Cardiac septum (tissue), 1 donor: ENCODE data around the gene MEX3D. TPM values are rescaled to one million over a fixed set of nuclear protein-coding genes. Genes with fewer than 3 reads are reported as not detected.

ENCODE experiments used
- DNase-seq: peaks from one replicate; pipeline ENCODE4 v3.0.0-alpha.2; 2020; ENCODE audit warnings: low spot score
- intact Hi-C: fragments of 100-400 bp; cut with DNase I; formaldehyde crosslinking; loops from one replicate; pipeline ENCODE4 v1.14.0; 2022
- total RNA-seq: library from RNA; stranded (reverse); fragmentation: NEBNext Ultra II Directional; extraction: Animal tissue kit (Norgen Biotek cat#: 25700); gene quantifications from one replicate; pipeline ENCODE4 v1.2.1, GENCODE V29; 2021
- donor health status: DM: no; HTN: no; CAD: no.

Gene MEX3D
- total RNA-seq, 1 donor from 2014 or later: 8.3 TPM

DNA sequence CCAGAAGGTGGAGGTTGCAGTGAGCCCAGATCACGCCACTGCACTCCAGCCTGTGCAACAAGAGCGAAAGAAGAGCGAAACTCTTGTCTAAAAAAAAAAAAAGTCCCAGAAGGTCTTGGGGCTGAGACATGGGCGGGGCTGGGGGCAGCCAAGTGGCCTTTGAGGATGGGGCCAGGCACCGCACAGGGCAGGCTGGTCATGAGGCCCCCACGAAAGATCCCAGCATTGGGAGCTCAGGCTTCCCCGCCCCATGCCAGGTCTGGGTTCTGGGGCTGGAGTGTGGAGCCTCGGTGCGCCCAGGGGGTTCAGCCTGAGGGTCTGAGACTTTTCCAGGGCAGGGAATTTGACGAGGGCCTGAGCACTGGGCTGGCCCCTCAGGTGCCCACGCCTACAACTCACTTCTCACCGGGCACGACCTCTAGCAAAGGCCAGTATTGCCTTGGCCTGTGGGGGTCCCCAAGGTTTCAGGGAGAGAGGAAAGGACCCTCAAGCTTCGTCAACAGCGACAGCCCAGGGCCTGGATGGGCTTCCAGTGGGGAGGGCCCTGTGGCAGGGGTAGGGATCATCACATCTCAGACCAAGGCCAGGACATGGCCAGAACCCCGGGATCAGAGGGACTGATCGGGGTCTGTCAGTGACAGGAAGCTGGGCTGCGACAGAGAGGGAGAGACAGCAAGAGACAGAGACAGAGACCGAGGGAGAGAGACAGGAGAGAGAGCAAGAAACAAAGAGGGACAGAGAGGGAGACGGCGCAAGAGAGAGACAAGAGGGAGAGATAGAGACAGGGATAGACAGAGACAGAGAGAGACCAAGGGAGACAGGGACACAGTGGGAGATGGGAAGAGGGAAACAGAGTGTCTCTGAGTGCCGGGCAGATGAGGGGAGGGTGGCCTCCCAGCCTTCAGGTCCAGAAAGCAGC is 7.5 kb upstream of the MEX3D start:
- no peak for DNase-seq
- intact Hi-C loops: no loop called here

DNA sequence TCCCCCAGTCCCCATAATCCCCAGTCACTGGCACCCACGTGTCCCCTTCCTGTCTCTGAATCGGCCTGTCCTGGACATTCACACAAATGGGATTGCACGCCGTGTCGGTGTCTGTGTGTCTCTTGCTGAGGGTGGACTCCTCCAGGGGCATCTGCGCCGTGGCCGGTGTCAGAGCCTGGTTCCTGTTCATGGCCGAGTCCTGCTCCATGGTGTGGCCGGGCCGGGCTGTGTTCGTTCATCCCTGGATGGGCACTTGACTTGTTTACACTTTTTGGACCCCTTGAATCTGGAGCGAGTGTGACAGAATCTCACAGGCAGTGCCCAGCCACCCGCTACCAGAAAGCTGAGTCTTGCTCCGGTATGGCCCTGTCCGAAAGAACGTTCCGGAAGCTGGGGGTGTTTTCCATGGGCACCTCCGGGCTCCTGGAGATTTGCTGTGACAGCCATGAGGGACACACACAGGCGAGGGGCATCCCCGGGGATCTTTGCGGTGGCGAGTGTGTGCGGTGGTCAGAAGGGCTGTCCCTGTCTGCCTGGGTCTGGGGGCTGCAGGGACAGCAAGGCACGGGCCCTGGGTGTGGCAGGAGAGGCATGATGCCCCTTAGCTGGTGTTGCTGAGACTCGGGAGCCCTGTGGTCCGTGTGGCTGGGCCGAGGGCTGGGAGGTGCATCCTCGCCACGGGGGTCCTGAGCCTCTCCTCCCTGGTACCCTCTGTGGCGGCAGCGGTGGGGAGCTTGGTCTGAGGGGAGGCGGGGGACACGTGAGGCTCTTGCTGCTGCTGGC is 6.4 kb upstream of the MEX3D start:
- intact Hi-C loops: no loop called here
- no peak for DNase-seq

DNA sequence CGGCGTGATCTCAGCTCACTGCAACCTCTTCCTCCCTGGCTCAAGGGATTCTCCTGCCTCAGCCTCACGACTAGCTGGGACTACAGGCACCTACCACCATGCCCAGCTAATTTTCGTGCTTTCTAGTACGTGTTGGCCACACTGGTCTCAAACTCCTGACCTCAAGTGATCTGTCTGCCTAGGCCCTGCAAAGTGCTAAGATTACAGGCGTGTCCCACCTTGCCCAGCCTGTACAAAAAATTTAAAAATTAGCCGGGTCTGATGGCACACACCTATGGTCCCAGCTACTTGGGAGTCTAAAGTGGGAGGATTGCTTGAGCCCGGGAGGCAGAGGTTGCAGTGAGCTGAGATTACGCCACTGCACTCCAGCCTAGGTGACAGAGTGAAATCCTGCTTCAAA is 4.7 kb upstream of the MEX3D start:
- no peak for DNase-seq
- intact Hi-C loops: no loop called here

DNA sequence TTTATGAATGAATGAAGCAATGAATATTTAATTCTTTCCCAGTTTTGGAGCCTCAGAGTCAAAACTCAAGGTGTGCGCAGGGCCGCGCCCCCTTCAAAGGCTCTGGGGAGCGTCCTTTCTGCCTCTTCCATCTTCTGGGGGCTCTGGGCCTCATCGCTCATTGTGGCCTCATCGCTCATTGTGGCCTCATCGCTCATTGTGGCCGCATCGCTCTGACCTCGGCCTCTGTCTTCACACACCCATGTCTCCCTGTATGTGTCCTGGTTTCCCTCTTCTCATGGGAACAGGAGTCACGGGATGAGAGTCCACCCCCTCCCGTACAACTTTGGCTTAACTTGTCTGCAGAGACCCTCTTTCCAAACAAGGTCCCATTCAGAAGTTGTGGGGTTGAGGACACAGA is 3.2 kb upstream of the MEX3D start:
- no peak for DNase-seq

DNA sequence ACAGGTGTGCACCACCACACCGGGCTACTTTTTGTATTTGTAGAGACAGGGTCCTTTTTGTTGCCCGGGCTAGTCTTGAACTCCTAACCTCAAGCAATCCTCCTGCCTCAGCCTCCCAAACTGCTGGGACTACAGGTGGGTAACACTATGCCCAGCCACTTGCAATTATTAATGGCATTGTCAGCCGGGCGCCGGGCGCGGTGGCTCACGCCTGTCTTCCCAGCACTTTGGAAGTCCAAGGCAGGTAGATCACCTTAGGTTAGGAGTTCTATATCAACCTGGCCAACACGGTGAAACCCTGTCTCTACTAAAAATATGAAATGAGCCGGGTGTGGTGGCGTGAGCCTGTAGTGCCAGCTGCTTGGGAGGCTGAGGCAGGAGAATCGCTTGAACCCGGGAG is 2.7 kb upstream of the MEX3D start:
- intact Hi-C loops: no loop called here
- DNase-seq: no peak

More for the DNA sequence above, 3.2 kb upstream of the MEX3D start:
- intact Hi-C loops: no loop called here

DNA sequence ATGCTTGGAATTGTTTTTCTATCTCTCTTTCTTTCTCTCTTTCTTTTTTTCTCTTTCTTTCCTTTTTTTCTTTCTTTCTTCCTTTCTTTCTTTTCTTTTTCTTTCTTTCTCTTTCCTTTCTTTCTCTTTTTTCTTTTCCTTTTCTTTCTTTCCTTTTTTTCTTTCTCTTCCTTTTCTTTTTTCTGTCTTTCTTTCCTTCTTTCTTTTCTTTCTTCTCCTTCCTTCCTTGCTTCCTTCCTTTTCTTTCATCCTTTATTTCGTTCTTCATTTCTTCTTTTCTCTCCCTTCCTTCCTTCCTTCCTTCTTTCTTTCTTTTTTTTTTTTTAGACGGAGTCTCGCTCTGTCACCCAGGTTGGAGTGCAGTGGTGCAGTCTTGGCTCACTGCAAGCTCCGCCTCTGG is 1.9 kb upstream of the MEX3D start:
- intact Hi-C loops: no loop called here
- no peak for DNase-seq

DNA sequence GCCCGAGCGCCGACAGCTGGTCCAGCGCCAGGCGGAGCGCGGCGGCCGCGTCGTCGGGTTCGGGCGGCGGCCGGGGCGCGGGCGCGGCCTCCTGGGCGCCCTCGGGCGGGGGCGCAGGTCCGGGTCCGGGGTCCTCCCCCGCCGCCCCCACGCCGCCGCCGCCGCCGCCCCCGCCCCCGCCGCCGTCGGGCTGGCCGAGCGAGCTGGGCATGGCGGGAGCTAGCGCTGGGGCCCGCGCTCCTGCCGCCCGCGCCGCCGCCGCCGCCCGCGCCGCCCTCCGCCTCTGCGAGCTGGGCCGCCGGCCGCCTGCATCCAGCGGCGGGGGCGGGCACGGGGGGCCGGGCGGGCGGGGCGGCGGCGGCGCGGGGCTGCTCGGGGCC is 287 bp downstream of the MEX3D start:
- no peak for DNase-seq
- intact Hi-C loops: no loop called here

DNA sequence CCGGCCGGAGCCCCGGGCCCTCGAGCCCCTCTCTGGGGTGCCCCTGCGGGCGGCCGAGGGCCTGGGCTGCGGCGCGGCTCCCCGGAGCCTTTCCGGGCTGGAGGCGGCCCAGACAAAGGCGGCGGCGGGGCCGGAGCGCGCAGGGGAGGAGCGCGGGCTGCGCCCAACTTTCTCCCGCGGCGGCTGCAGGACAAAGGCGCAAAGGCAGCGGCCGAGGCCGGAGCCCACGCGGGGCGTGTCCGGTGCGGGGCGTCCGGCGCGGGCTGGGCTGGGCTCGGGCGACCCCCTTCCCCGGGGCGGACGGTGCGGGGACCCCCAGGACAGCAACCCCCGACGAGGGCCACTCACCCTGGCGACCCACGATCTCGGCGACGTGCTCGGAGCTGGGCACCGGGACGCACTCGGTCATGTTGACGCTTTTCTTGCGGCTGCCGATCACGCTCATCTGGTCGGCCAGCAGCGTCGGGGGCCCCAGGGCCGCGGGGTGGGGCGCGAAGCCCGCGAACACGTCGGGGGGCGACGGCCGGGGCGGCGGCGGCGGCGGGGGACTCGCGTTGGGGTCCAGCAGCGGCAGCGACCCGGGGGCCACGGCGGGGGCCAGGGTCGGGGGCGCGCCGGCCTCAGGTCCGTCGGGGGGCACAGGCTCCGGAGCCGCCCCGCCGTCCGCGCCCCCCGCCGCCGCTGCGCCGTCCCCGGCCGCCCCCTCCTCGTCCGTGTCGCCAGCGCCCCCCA is 843 bp downstream of the MEX3D start:
- no peak for DNase-seq
- intact Hi-C loops: no loop called here

DNA sequence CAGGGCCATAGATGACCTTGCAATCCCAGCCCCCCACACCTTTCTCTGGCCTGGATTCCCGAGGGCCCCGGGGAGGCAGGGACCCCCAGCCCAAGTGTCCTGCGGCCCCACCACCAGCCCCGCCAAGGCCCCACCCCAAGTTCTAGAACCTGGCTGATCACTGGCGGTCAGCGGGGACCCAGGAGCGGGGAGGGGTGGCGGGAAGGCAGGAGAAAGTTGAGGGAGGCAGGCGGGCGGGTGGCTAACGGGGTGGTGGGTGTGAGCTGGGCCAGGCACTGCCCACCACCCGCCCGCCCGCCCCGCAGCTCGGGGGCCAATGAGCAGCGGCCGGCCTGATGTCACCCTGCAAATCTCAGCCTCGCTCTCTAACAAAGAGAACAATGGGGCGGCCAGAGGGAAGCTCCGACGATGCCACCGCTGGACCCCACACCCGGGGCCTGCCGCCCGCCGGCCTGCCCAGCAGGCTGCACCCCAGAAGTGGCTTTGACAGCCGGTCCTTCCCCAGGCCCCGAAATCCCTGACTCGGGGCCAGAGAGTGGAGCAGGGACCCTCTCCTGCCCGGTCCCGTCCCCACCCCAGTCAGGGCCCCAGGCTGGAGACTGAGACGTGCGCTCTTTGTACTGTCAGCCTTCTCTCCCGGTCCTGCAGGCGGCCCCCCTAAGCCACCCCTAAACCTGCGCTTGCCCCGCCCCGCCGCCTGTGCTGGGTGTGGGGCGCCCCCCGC is 1.6 kb downstream of the MEX3D start:
- intact Hi-C loops: no loop called here
- no peak for DNase-seq

DNA sequence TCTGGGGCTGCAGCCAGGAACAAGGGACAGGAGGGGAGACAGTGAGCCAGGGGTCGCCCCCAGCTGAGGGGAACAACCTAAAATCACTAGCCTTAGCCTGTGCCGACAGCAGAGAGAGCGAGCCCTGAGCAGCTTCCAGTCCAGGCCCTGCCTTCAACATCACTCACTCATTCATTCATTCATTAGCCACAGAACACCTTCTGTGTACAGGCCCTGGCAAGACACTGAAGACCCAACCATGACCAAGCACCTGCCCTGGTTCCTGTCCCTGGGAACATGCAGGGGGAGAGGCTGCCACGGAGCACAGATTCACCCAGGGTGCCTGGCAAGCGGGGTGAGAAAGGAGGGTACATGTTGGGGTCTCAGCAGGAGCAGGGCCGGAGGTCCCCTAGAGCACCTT is 4.9 kb downstream of the MEX3D start:
- intact Hi-C loops: no loop called here
- DNase-seq: no peak

DNA sequence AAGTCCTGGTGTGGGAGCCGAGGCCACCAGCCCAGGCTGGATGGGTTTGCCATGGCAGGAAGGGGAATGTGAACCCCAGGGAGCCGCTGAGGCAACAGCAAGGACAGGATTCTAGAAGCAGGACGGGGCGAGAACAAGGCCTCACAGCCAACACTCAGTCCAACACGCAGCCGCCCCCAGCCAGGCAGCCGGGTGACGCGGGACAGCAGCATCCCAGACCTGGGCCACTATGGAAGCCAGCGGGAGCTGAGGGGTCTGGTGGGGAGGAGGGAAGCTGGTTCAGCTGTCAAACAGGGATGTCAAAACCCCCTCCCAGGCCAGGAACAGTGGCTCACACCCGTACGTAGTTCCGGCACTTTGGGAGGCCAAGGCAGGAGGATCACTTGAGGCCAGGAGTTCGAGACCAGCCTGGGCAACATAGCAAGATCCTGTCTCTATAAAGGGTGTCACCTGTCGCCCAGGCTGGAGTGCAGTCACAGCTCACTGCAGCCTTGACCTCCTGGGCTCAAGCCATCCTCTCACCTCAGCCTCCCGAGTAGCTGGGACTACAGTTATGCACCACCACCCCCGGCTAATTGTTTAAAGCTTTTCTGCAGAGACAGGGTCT is 6.8 kb downstream of the MEX3D start:
- intact Hi-C loops: no loop called here
- no peak for DNase-seq

DNA sequence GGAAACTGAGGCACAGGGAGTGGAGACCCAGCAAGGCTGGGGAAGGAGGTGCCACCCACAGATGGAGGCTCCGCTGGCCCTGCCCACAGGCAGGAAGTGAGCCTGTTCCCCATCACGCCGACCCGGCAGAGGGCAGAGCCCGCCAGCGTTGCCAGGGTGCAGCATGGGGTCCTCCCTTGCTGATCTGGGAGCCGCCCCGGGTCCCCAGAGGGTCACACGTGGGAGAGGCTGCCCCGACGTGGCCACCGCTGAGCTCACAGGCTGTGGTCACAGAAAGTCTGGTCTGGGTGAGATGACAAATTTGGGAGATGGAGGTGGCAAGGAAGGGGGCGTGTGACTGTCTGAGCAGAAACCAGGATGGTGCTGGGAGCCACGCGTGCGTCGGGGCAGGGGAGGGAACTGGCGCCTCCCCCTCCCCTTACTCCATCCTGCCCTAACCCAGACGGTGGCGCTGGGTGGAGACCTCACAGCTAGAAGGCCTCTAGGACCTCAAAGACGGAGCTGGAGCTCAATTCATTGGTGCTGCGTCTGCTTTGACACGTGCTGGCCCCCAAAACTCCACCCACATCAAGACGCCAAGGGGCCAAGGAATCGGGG is 7.7 kb downstream of the MEX3D start:
- no peak for DNase-seq
- intact Hi-C loops: no loop called here

DNA sequence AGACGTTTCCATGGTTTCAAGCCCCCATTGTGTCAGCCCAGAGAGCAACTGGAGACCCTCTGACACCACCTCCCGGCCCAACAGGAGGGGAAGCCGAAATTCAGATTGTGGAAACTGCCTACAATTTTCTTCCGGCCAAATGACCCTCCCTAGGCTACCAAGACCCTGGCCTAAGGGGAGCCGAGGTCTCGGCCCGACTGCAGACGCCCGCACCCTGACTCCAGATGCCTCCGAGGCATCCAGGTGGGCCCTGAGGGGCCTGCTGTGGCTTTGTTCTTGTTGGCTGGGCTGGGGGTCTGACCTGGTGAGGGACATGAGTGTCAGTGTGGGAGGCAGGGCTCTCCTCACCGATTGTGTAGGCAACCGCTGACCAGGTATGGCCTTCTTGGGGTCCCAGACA is 9.6 kb downstream of the MEX3D start:
- DNase-seq: no peak
- intact Hi-C loops: no loop called here

DNA sequence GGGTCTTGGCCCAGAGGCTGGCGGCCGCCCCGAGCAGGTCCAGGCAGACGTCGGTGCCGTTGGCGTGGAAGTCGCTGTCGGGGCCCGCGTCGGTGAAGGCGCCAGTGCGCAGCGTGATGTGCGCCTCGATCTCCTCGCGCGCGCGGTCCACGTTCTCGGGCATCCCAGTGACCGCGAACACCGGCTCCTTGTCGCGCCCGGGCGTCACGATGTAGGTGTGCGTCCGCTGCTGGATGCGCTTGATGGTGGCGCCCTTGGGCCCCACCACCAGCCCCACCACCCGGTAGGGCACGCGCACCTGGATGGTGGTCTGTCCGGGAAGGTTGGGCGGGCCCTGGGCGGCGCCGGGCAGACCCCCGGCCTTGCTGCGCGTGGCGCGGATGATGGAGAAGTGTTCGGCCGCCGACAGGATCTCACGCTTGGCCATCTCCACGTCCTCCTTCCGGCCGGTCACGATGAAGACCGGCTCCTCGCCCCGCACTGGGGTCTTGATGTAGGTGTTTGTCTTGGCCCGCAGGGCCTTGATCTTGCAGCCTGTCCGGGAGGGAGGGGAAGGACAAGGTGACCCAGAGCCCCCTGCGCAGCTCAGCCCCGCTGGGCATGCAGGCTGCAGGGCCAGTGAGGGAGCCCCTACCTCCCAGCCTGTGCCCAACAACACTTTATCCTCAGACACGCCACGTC is 11.6 kb downstream of the MEX3D start:
- no peak for DNase-seq
- intact Hi-C loops: no loop called here

DNA sequence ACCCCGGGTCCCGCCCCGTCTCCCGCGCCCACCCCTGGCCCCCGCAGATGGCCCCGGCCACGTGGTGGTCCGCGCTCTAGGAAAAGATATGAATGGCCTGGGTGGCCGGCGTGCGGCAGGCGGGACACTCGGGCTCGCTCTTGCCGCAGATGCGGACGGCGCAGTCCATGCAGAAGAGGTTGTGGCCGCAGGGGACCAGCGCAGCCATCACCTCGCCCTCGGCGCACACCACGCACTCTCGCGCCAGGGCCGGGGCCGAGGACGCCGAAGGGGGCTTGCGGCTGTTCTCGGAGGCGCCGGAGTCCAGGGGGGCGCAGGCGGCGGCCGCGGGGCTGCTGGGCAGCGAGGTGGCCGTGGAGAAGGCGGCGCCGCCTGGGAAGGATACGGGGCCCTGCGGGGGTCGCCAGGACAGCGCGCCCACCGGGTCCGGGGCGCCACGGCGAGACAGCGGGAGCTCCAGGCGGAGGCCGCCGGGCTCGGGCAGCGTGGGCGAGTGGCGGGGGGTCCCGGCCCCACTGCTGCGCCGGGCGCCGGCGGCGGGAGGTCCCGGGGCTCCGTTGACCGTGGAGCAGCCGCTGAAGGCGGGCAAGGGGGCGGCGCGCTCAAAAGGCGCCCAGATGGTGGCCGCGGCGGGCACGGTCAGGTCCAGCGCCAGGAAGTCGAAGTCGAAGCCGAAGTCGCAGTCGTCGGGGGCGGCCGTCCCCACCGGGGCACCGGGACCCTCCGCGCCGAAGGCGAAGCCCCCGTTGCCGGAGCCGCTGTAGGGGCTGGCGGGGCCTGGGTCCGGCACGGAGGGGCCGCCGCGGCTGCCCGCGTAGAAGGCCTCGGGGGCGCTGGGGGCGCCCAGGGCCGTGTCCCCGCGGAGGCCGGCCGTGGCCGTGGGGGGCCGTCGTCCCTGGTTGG is 12.4 kb downstream of the MEX3D start:
- no peak for DNase-seq
- intact Hi-C loops: no loop called here

DNA sequence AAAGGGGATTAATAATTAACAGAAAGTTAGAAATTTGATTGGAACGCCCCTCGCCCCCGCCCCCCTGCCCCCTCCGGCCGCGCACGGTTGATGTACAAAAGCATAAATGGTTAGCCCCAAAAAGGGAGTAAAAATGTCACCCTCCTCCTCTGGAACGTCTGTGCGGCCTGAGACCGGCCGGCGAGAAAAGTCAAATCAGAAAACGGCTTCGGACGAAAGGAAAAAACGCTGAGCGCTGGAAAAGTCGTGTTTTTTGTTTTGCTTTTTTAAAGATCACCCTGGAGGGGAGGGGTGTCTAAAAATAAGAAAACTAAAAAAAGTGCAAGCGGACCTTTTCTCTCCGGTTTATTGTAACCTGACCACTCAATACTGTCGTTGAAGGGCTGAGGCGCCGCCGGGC is 13.2 kb downstream of the MEX3D start:
- intact Hi-C loops: no loop called here
- no peak for DNase-seq

DNA sequence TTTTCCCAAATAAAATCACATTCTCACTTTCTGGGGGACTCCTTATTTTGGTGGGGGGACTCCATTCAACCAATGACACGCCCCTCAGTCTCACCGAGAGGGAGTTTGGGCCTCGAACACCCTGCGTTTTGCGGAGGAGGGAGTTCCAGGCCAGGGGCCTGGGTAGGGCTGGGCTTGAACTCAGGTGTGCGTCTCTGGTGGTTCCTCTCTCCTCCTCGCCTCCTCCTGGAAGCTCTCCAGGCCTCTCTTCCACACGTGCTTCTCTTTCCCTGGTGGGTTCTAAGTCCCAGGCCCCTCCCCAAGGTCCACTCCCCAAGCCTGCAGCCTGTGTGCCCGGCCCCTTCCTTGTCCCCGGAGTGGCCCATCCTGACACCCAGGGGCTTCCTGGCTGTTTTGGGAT is 14.7 kb downstream of the MEX3D start:
- no peak for DNase-seq
- intact Hi-C loops: no loop called here
